HEK293 (cell line): ENCODE results near the gene GLG1.

ENCODE experiments used
- CTCF ChIA-PET: fragments of 350-600 bp; formaldehyde crosslinking; extraction: SDS; loops from one replicate; lab custom pipeline; 2021; ENCODE audit warnings: antibody characterized with exemption; lab: Yijun Ruan, JAX
- POLR2A ChIA-PET: fragments of 300-600 bp; formaldehyde crosslinking; extraction: SDS; loops from one replicate; lab custom pipeline; 2020; ENCODE audit warnings: antibody characterized with exemption, inconsistent platforms; lab: Yijun Ruan, JAX
- H3K27ac ChIP-seq: fragments of 200-500 bp; sonication (Bioruptor generic); 2 replicates; pipeline ENCODE4 v1.5.1; 2014; ENCODE audit warnings: low read depth, low read length, control low read depth, inconsistent platforms; ENCODE audit errors: extremely low read depth
- H3K36me3 ChIP-seq, 2 experiments: fragments of 200-500 bp in 1 of 2; sonication (Bioruptor generic) in 1 of 2; 1 replicate in 1 of 2; 2 replicates in 1 of 2; pipeline ENCODE4 v1.5.1; 2014 to 2017; ENCODE audit warnings: inconsistent platforms in 2 of 2, low read length in 2 of 2; ENCODE audit not compliant: control insufficient read depth in 2 of 2, insufficient read depth in 1 of 2
- H3K4me1 ChIP-seq: fragments of 200-500 bp; sonication (Bioruptor generic); 2 replicates; pipeline ENCODE4 v1.5.1; 2014; ENCODE audit warnings: mild to moderate bottlenecking, low read length, inconsistent platforms; ENCODE audit not compliant: control insufficient read depth, insufficient read depth
- H3K4me3 ChIP-seq: 2 replicates; pipeline ENCODE4 v1.5.1; 2011; ENCODE audit warnings: low read depth, mild to moderate bottlenecking, control low read depth, low read length, moderate library complexity
- H3K9me3 ChIP-seq: fragments of 200-500 bp; sonication (Bioruptor generic); 2 replicates; pipeline ENCODE4 v1.5.1; 2014; ENCODE audit warnings: low read depth, low read length, inconsistent platforms; ENCODE audit not compliant: control insufficient read depth, insufficient read depth
- FEZF1 ChIP-seq: fragments of 450-650 bp; formaldehyde crosslinking; IDR thresholded peaks from 2 replicates; pipeline ENCODE4 v1.5.1; 2016; ENCODE audit warnings: missing biosample characterization, missing genetic modification characterization
- GLI2 ChIP-seq: fragments of 450-650 bp; formaldehyde crosslinking; IDR thresholded peaks from 2 replicates; pipeline ENCODE4; 2017; ENCODE audit warnings: missing biosample characterization, missing genetic modification characterization, low read depth, borderline replicate concordance
- GLIS1 ChIP-seq: fragments of 450-650 bp; formaldehyde crosslinking; IDR thresholded peaks from 2 replicates; pipeline ENCODE4 v1.5.1; 2016; ENCODE audit warnings: missing biosample characterization, missing genetic modification characterization
- IKZF3 ChIP-seq: fragments of 450-650 bp; IDR thresholded peaks from 2 replicates; pipeline ENCODE4 v1.5.0; 2018; ENCODE audit warnings: missing biosample characterization, mild to moderate bottlenecking, missing genetic modification characterization, moderate library complexity
- SCRT1 ChIP-seq: fragments of 450-650 bp; formaldehyde crosslinking; IDR thresholded peaks from 2 replicates; pipeline ENCODE4 v1.5.1; 2016; ENCODE audit warnings: missing biosample characterization, missing genetic modification characterization, borderline replicate concordance
- TSHZ1 ChIP-seq: fragments of 450-650 bp; formaldehyde crosslinking; IDR thresholded peaks from 2 replicates; pipeline ENCODE4 v1.5.1; 2016; ENCODE audit warnings: missing biosample characterization, missing genetic modification characterization, borderline replicate concordance
- ZBTB17 ChIP-seq: fragments of 450-650 bp; formaldehyde crosslinking; IDR thresholded peaks from 2 replicates; pipeline ENCODE4 v1.5.1; 2016; ENCODE audit warnings: missing biosample characterization, missing genetic modification characterization
- ZBTB48 ChIP-seq: fragments of 450-650 bp; formaldehyde crosslinking; IDR thresholded peaks from 2 replicates; pipeline ENCODE4 v1.5.1; 2016; ENCODE audit warnings: missing biosample characterization, missing genetic modification characterization
- ZBTB49 ChIP-seq: fragments of 450-650 bp; formaldehyde crosslinking; IDR thresholded peaks from 2 replicates; pipeline ENCODE4 v1.5.1; 2016; ENCODE audit warnings: missing biosample characterization, missing genetic modification characterization, low read depth
- ZBTB8A ChIP-seq: fragments of 450-650 bp; formaldehyde crosslinking; IDR thresholded peaks from 2 replicates; pipeline ENCODE4 v1.5.1; 2016; ENCODE audit warnings: missing biosample characterization, missing genetic modification characterization
- ZNF114 ChIP-seq: fragments of 450-650 bp; formaldehyde crosslinking; IDR thresholded peaks from 2 replicates; pipeline ENCODE4 v1.5.0; 2017; ENCODE audit warnings: missing biosample characterization, missing genetic modification characterization
- ZNF121 ChIP-seq: fragments of 450-650 bp; formaldehyde crosslinking; IDR thresholded peaks from 2 replicates; pipeline ENCODE4 v1.5.1; 2016; ENCODE audit warnings: missing biosample characterization, missing genetic modification characterization
- ZNF16 ChIP-seq: fragments of 450-650 bp; formaldehyde crosslinking; IDR thresholded peaks from 2 replicates; pipeline ENCODE4 v1.5.1; 2016; ENCODE audit warnings: low read depth, missing biosample characterization, missing genetic modification characterization
- ZNF174 ChIP-seq: fragments of 450-650 bp; formaldehyde crosslinking; IDR thresholded peaks from 2 replicates; pipeline ENCODE4 v1.5.0; 2017; ENCODE audit warnings: missing biosample characterization, mild to moderate bottlenecking, missing genetic modification characterization
- ZNF266 ChIP-seq: fragments of 450-650 bp; formaldehyde crosslinking; IDR thresholded peaks from 2 replicates; pipeline ENCODE4 v1.5.1; 2016; ENCODE audit warnings: missing biosample characterization, missing genetic modification characterization, low read depth
- ZNF274 ChIP-seq, 2 experiments: fragments of 200-500 bp in 1 of 2; fragments of 450-650 bp in 1 of 2; sonication (Bioruptor generic) in 1 of 2; formaldehyde crosslinking in 1 of 2; IDR thresholded peaks; 2 replicates each; pipeline versions ENCODE4 v1.5.1 to v1.6.1; 2014 to 2016; ENCODE audit warnings: borderline replicate concordance in 1 of 2, inconsistent platforms in 1 of 2, low read length in 1 of 2, missing biosample characterization in 1 of 2, missing genetic modification characterization in 1 of 2
- ZNF341 ChIP-seq: fragments of 450-650 bp; formaldehyde crosslinking; IDR thresholded peaks from 2 replicates; pipeline ENCODE4; 2016; ENCODE audit warnings: low read depth, missing biosample characterization, missing genetic modification characterization
- ZNF473 ChIP-seq: fragments of 450-650 bp; formaldehyde crosslinking; IDR thresholded peaks from 2 replicates; pipeline ENCODE4 v1.5.1; 2017; ENCODE audit warnings: missing biosample characterization, missing genetic modification characterization
- ZNF510 ChIP-seq: fragments of 450-650 bp; formaldehyde crosslinking; IDR thresholded peaks from 2 replicates; pipeline ENCODE4 v1.5.1; 2018; ENCODE audit warnings: mild to moderate bottlenecking, missing genetic modification characterization, missing biosample characterization; ENCODE audit not compliant: insufficient replicate concordance
- ZNF544 ChIP-seq: fragments of 450-650 bp; formaldehyde crosslinking; IDR thresholded peaks from 2 replicates; pipeline ENCODE4 v1.5.0; 2017; ENCODE audit warnings: missing biosample characterization, missing genetic modification characterization
- ZNF555 ChIP-seq: fragments of 450-650 bp; formaldehyde crosslinking; conservative IDR thresholded peaks from 2 replicates; pipeline ENCODE4 v1.5.1; 2017; ENCODE audit warnings: missing biosample characterization, mild to moderate bottlenecking, missing genetic modification characterization, inconsistent platforms
- ZNF560 ChIP-seq: fragments of 450-650 bp; formaldehyde crosslinking; IDR thresholded peaks from 2 replicates; pipeline ENCODE4 v1.5.1; 2017; ENCODE audit warnings: missing biosample characterization, missing genetic modification characterization, borderline replicate concordance
- ZNF624 ChIP-seq: fragments of 450-650 bp; formaldehyde crosslinking; IDR thresholded peaks from 2 replicates; pipeline ENCODE4 v1.5.1; 2017; ENCODE audit warnings: missing biosample characterization, missing genetic modification characterization
- ZNF639 ChIP-seq: fragments of 450-650 bp; formaldehyde crosslinking; IDR thresholded peaks from 2 replicates; pipeline ENCODE4 v1.5.1; 2016; ENCODE audit warnings: missing biosample characterization, missing genetic modification characterization
- ZNF664 ChIP-seq: fragments of 450-650 bp; formaldehyde crosslinking; IDR thresholded peaks from 2 replicates; pipeline ENCODE4 v1.5.1; 2016; ENCODE audit warnings: missing biosample characterization, missing genetic modification characterization
- ZNF777 ChIP-seq: fragments of 450-650 bp; formaldehyde crosslinking; IDR thresholded peaks from 2 replicates; pipeline ENCODE4 v1.5.1; 2017; ENCODE audit warnings: missing biosample characterization, missing genetic modification characterization, borderline replicate concordance
- ZNF792 ChIP-seq: fragments of 450-650 bp; formaldehyde crosslinking; IDR thresholded peaks from 2 replicates; pipeline ENCODE4 v1.5.1; 2016; ENCODE audit warnings: missing biosample characterization, missing genetic modification characterization
- ZSCAN23 ChIP-seq: fragments of 450-650 bp; formaldehyde crosslinking; IDR thresholded peaks from 2 replicates; pipeline ENCODE4 v1.5.1; 2016; ENCODE audit warnings: missing biosample characterization, missing genetic modification characterization
- TF ChIP-seq, protein P1 (sequence below): fragments of 450-650 bp; IDR thresholded peaks from 2 replicates; pipeline ENCODE4 v1.5.1; 2018; ENCODE audit warnings: missing biosample characterization, mild to moderate bottlenecking, missing genetic modification characterization

Gene GLG1

DNA sequence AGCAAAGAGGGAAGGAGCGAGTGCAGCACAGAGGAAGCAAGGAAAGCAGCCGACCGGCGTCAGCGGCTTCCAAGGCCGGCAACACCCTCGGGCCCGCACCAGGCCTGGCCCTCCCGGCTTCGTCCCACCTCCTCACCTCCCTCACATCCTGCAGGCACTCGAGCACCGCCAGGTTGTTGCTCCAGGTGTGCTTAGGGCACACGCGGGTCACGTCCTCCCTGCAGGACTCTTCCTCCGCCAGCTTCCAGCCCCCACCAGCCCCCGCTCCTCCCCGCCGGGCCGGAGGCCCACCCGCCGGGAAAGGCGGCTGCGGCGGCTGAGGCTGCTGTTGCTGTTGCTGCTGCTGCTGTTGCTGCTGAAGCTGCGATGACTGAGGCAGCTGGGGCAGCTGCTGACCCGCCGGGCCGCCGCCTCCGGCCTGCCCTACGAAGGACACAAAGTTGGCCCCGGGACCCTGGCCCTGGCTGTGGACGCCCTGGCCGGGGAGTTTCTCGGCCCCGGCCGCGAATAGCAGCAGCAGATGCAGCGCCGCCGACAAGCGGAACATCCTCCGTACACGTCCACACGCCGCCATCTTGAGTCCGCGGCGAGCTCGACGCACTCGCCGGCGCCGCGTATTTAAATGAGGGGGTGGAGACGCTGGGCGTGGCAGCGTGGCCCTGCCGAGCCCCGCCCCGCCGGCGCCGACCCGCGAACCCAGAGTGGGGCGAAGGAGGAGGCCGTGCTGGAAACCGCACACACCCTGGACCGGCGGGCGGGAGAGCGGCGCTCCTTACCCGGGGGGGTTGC is at the start of gene GLG1:
GLG1 (minus strand) TSS at position 594 of the 789 bp plus-strand sequence; CDS start at position 574, 20 bp downstream.
- H3K27ac ChIP-seq: peak within 1 kb of the TSS; percentile 85
- ChIA-PET CTCF (no interaction called here), POLR2A (interaction anchor here (0.6 to 1.9 kb wide), 8 partner anchors 9 to 133 kb away, joined by 3 to 10 read pairs (median 5); partner anchors contain the start of gene RFWD3)
- H3K4me1 ChIP-seq: peaks cover 24% of the 10 kb centered on the region
- H3K36me3 ChIP-seq: no peaks in the 10 kb centered on the region
- peak within 1 kb of the TSS; percentile 93 for H3K4me3 ChIP-seq
- H3K9me3 ChIP-seq: no peaks in the 10 kb centered on the region
- TF ChIP-seq ZNF792 (tag by site-specific recombination): no peak; the same call in 1 of the 2 replicates
- TF ChIP-seq ZBTB8A (tag by site-specific recombination): no peak
- no peak for TF ChIP-seq ZSCAN23 (tag by site-specific recombination)
- peak; percentile 91 for TF ChIP-seq ZNF341 (tag by site-specific recombination)
- TF ChIP-seq ZNF114 (tag by site-specific recombination): no peak
- no peak for TF ChIP-seq ZNF274 (IDR thresholded peaks at IDR 0.05; ENCODE audit: low read length)
- TF ChIP-seq ZNF274 (tag by site-specific recombination; IDR thresholded peaks at IDR 0.05; ENCODE audit: borderline replicate concordance): no peak
- no peak; the same call in 1 of the 2 replicates for TF ChIP-seq FEZF1 (tag by site-specific recombination)
- TF ChIP-seq ZNF624: no peak
- peak; percentile 26; the same call in 1 of the 2 replicates for TF ChIP-seq ZBTB17 (tag by site-specific recombination)
- no peak for TF ChIP-seq ZNF544 (tag by site-specific recombination)
- no peak for TF ChIP-seq GLI2 (tag by site-specific recombination)
- TF ChIP-seq ZNF121: peak; percentile 62; the same call in 1 of the 2 replicates
- no peak for TF ChIP-seq ZNF16 (tag by site-specific recombination)
- TF ChIP-seq ZBTB48 (tag by site-specific recombination): 0 out of 2 replicates have a peak, but pooled peaks have one; percentile 20
- no peak for TF ChIP-seq ZNF510 (tag by site-specific recombination)
- TF ChIP-seq ZNF560 (tag by site-specific recombination): no peak
- TF ChIP-seq ZNF473 (tag by site-specific recombination): no peak
- no peak; the same call in 1 of the 2 replicates for TF ChIP-seq GLIS1 (tag by site-specific recombination)
- TF ChIP-seq ZNF777 (tag by site-specific recombination): no peak
- TF ChIP-seq IKZF3: no peak
- TF ChIP-seq ZNF639 (tag by site-specific recombination): no peak
- TF ChIP-seq, protein P1, sequence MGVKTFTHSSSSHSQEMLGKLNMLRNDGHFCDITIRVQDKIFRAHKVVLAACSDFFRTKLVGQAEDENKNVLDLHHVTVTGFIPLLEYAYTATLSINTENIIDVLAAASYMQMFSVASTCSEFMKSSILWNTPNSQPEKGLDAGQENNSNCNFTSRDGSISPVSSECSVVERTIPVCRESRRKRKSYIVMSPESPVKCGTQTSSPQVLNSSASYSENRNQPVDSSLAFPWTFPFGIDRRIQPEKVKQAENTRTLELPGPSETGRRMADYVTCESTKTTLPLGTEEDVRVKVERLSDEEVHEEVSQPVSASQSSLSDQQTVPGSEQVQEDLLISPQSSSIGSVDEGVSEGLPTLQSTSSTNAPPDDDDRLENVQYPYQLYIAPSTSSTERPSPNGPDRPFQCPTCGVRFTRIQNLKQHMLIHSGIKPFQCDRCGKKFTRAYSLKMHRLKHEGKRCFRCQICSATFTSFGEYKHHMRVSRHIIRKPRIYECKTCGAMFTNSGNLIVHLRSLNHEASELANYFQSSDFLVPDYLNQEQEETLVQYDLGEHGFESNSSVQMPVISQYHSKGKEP (tag by site-specific recombination): peak; percentile 87
- TF ChIP-seq ZNF555 (tag by site-specific recombination): no peak
- no peak for TF ChIP-seq ZNF174 (tag by site-specific recombination)
- no peak for TF ChIP-seq ZBTB49
- TF ChIP-seq ZNF664 (tag by site-specific recombination): no peak
- no peak for TF ChIP-seq ZNF266 (tag by site-specific recombination)
- peak; percentile 79 for TF ChIP-seq SCRT1 (tag by site-specific recombination)
- 0 out of 2 replicates have a peak, but pooled peaks have one; percentile 15 for TF ChIP-seq TSHZ1 (tag by site-specific recombination)
